GM12878 (cell line): ENCODE results near the gene PPP1R14B. TPM values are rescaled to one million over a fixed set of nuclear protein-coding genes. Genes with fewer than 3 reads are reported as not detected.

Experiments used
- BHLHE40 ChIP-seq, 2 experiments: fragments of 450-650 bp in 1 of 2; IDR thresholded peaks; 2 replicates each; pipeline ENCODE4 v1.6.1; 2011 to 2017; ENCODE audit warnings: low read depth in 2 of 2, borderline replicate concordance in 1 of 2, improper control_type of control experiment in 1 of 2, low read length in 1 of 2, mild to moderate bottlenecking in 1 of 2
- CEBPB ChIP-seq, 2 experiments: fragments of 150-350 bp in 1 of 2; IDR thresholded peaks; 2 replicates each; pipeline ENCODE4 v1.6.1; 2012 to 2014; ENCODE audit warnings: low read depth in 2 of 2, low read length in 2 of 2, borderline replicate concordance in 1 of 2, inconsistent platforms in 1 of 2
- CHD2 ChIP-seq: IDR thresholded peaks from 2 replicates; pipeline ENCODE4 v1.6.1; 2011; ENCODE audit warnings: low read depth, low read length, improper control_type of control experiment, borderline replicate concordance
- CREM ChIP-seq: IDR thresholded peaks from 2 replicates; pipeline ENCODE4 v1.6.1; 2014; ENCODE audit warnings: antibody characterized with exemption, low read depth
- ESRRA ChIP-seq: IDR thresholded peaks from 2 replicates; pipeline ENCODE4 v1.6.1; 2012; ENCODE audit warnings: mild to moderate bottlenecking, low read length, improper control_type of control experiment
- IKZF2 ChIP-seq, 2 experiments: fragments of 450-650 bp; IDR thresholded peaks; 2 replicates each; pipeline ENCODE4 v1.6.1; 2017; ENCODE audit warnings: mild to moderate bottlenecking in 2 of 2, moderate library complexity in 2 of 2
- MTA3 ChIP-seq: IDR thresholded peaks from 2 replicates; pipeline ENCODE4 v1.6.1; 2012; ENCODE audit warnings: low read length, inconsistent platforms, borderline replicate concordance
- PAX8 ChIP-seq: fragments of 450-650 bp; IDR thresholded peaks from 2 replicates; pipeline ENCODE4 v1.6.1; 2017; ENCODE audit warnings: mild to moderate bottlenecking, moderate library complexity
- RAD21 ChIP-seq: IDR thresholded peaks from 2 replicates; pipeline ENCODE4 v1.6.1; 2011; ENCODE audit warnings: mild to moderate bottlenecking, low read depth, low read length, moderate library complexity; ENCODE audit not compliant: insufficient read depth
- RAD51 ChIP-seq: fragments of 450-650 bp; IDR thresholded peaks from 2 replicates; pipeline ENCODE4 v1.6.1; 2016; ENCODE audit warnings: moderate library complexity, mild to moderate bottlenecking, inconsistent platforms
- RB1 ChIP-seq: fragments of 450-650 bp; formaldehyde crosslinking; IDR thresholded peaks from 2 replicates; pipeline ENCODE4 v1.6.1; 2017; ENCODE audit warnings: mild to moderate bottlenecking, borderline replicate concordance
- SMC3 ChIP-seq: IDR thresholded peaks from 2 replicates; pipeline ENCODE4 v1.6.1; 2011; ENCODE audit warnings: low read length, improper control_type of control experiment, borderline replicate concordance
- polyA plus RNA-seq, 11 experiments: library from polyadenylated mRNA; depleted of rRNA in 4 of 11; unstranded in 6 of 11; stranded (reverse) in 5 of 11; fragments of >200 nt; fragmentation: Nextera tagmentation in 4 of 11; fragmentation: Illumina TruSeq in 1 of 11; extraction: Ambion mirVana in 4 of 11; extraction: Trizol in 1 of 11; gene quantifications; 1 replicate in 1 of 11; 2 replicates in 10 of 11; pipeline versions ENCODE4 v1.2.1 to v1.2.3, GENCODE V29; 2011 to 2016; ENCODE audit warnings: inconsistent platforms in 2 of 11, missing spikeins in 2 of 11, low read depth in 1 of 11
- total RNA-seq, 4 experiments: library from RNA; depleted of rRNA in 3 of 4; stranded (reverse); fragments of >200 nt in 3 of 4; fragmentation: Illumina TruSeq in 1 of 4; extraction: Trizol in 1 of 4; gene quantifications; 2 replicates each; pipeline versions ENCODE4 v1.2.1 to v1.2.3, GENCODE V29; 2013 to 2021
- TF ChIP-seq, protein P1 (sequence below): fragments of 450-650 bp; IDR thresholded peaks from 2 replicates; pipeline ENCODE4 v1.6.1; 2017; ENCODE audit warnings: mild to moderate bottlenecking, moderate library complexity
- TF ChIP-seq, protein P2 (sequence below): fragments of 450-650 bp; IDR thresholded peaks from 2 replicates; pipeline ENCODE4 v1.6.1; 2016; ENCODE audit warnings: mild to moderate bottlenecking, moderate library complexity, borderline replicate concordance

PPP1R14B gene
- total and polyA plus RNA-seq, 10 of the 15 experiments (the other 5 are each of a cell fraction or from before 2014, with no cell fraction given), result 8.4 to 283 (median 124) TPM

DNA sequence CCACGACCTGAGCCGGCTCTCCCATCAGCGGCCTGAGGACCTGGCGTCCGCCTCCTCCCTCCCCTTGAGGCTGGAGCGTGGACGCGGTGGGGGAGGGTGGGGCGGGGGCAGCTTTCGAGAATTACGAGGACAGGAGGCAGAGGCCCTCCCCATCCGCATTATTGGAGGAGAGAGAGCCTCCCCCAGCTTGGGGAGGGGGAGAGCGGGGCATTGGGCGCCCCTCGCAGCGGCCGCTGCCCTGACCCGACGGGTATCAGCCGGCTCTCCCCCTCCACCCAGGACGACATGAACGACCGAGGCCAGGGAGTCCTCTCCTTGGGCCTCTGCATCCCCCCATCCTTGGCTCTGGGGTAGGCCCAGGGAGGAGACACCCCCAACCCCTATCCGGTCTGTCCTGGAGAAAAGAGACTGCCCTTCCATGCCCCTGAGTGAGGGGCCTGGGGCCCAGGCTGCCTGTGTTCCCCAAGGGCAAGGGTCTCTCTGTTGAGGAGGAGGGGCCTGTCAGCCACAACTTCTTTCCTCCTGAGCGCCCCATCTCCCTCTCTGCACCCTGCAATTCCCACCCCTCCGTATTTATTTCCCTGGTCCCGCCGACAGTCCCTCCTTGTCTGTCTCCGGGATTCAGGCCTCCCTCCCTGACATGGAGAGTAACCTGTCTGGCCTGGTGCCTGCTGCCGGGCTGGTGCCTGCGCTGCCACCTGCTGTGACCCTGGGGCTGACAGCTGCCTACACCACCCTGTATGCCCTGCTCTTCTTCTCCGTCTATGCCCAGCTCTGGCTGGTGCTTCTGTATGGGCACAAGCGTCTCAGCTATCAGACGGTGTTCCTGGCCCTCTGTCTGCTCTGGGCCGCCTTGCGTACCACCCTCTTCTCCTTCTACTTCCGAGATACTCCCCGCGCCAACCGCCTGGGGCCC, 39.4 kb upstream of the PPP1R14B start (continued):
- TF ChIP-seq, protein P1, sequence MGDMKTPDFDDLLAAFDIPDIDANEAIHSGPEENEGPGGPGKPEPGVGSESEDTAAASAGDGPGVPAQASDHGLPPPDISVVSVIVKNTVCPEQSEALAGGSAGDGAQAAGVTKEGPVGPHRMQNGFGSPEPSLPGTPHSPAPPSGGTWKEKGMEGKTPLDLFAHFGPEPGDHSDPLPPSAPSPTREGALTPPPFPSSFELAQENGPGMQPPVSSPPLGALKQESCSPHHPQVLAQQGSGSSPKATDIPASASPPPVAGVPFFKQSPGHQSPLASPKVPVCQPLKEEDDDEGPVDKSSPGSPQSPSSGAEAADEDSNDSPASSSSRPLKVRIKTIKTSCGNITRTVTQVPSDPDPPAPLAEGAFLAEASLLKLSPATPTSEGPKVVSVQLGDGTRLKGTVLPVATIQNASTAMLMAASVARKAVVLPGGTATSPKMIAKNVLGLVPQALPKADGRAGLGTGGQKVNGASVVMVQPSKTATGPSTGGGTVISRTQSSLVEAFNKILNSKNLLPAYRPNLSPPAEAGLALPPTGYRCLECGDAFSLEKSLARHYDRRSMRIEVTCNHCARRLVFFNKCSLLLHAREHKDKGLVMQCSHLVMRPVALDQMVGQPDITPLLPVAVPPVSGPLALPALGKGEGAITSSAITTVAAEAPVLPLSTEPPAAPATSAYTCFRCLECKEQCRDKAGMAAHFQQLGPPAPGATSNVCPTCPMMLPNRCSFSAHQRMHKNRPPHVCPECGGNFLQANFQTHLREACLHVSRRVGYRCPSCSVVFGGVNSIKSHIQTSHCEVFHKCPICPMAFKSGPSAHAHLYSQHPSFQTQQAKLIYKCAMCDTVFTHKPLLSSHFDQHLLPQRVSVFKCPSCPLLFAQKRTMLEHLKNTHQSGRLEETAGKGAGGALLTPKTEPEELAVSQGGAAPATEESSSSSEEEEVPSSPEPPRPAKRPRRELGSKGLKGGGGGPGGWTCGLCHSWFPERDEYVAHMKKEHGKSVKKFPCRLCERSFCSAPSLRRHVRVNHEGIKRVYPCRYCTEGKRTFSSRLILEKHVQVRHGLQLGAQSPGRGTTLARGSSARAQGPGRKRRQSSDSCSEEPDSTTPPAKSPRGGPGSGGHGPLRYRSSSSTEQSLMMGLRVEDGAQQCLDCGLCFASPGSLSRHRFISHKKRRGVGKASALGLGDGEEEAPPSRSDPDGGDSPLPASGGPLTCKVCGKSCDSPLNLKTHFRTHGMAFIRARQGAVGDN, result no peak
- TF ChIP-seq RAD21, result no peak
- TF ChIP-seq, protein P2, sequence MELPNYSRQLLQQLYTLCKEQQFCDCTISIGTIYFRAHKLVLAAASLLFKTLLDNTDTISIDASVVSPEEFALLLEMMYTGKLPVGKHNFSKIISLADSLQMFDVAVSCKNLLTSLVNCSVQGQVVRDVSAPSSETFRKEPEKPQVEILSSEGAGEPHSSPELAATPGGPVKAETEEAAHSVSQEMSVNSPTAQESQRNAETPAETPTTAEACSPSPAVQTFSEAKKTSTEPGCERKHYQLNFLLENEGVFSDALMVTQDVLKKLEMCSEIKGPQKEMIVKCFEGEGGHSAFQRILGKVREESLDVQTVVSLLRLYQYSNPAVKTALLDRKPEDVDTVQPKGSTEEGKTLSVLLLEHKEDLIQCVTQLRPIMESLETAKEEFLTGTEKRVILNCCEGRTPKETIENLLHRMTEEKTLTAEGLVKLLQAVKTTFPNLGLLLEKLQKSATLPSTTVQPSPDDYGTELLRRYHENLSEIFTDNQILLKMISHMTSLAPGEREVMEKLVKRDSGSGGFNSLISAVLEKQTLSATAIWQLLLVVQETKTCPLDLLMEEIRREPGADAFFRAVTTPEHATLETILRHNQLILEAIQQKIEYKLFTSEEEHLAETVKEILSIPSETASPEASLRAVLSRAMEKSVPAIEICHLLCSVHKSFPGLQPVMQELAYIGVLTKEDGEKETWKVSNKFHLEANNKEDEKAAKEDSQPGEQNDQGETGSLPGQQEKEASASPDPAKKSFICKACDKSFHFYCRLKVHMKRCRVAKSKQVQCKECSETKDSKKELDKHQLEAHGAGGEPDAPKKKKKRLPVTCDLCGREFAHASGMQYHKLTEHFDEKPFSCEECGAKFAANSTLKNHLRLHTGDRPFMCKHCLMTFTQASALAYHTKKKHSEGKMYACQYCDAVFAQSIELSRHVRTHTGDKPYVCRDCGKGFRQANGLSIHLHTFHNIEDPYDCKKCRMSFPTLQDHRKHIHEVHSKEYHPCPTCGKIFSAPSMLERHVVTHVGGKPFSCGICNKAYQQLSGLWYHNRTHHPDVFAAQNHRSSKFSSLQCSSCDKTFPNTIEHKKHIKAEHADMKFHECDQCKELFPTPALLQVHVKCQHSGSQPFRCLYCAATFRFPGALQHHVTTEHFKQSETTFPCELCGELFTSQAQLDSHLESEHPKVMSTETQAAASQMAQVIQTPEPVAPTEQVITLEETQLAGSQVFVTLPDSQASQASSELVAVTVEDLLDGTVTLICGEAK, result no peak
- TF ChIP-seq IKZF2 (IDR thresholded peaks at IDR 0.05), result no peak
- no peak for TF ChIP-seq RB1
- TF ChIP-seq CREM, result no peak
- TF ChIP-seq BHLHE40 (IDR thresholded peaks at IDR 0.05; ENCODE audit: borderline replicate concordance in 1 of 2, low read depth in 2 of 2, low read length in 1 of 2), result no peak
- peak; percentile 10; the same call in 1 of the 2 replicates for TF ChIP-seq SMC3
- TF ChIP-seq RAD51, result no peak
- no peak for TF ChIP-seq ESRRA
- no peak for TF ChIP-seq CEBPB (IDR thresholded peaks at IDR 0.05; ENCODE audit: borderline replicate concordance in 1 of 2, low read depth in 2 of 2, low read length in 2 of 2)
- no peak for TF ChIP-seq MTA3
- no peak for TF ChIP-seq PAX8
- TF ChIP-seq CHD2, result no peak
- TF ChIP-seq, all 136 proteins: peak for 3
